CD14-positive monocyte (primary cell): ENCODE data around the gene INTS2. TPM values are rescaled to one million over a fixed set of nuclear protein-coding genes. Genes with fewer than 3 reads are reported as not detected.

Experiments
- DNase-seq, 3 donors: peaks; one replicate each; pipeline ENCODE4 v3.0.0-alpha.2; 2011 to 2022
- H2AFZ ChIP-seq: 2 replicates; pipeline ENCODE4 v1.6.0; 2012; ENCODE audit warnings: mild to moderate bottlenecking, low read depth, low read length, inconsistent platforms; ENCODE audit not compliant: insufficient read depth, poor library complexity, severe bottlenecking
- H3K27ac ChIP-seq, 2 donors: 1 replicate in 1 of 2; 2 replicates in 1 of 2; pipeline ENCODE4 v1.5.1; 2012 to 2013; ENCODE audit warnings: low read length in 2 of 2, control low read depth in 1 of 2, inconsistent platforms in 1 of 2, low read depth in 1 of 2, mild to moderate bottlenecking in 1 of 2
- H3K27me3 ChIP-seq, 2 donors: one replicate each; pipeline versions ENCODE4 v1.6.0 to v1.6.1; 2011 to 2013; ENCODE audit warnings: low read length in 2 of 2; ENCODE audit not compliant: control insufficient read depth in 2 of 2, insufficient read depth in 2 of 2
- H3K36me3 ChIP-seq, 2 donors: replicated peaks in 1 of 2; 1 replicate in 1 of 2; 2 replicates in 1 of 2; pipeline versions ENCODE4 v1.5.1 to v1.6.1; 2012 to 2013; ENCODE audit warnings: low read length in 2 of 2, control low read depth in 1 of 2, inconsistent platforms in 1 of 2, mild to moderate bottlenecking in 1 of 2; ENCODE audit not compliant: insufficient read depth in 2 of 2, control insufficient read depth in 1 of 2
- H3K4me1 ChIP-seq, 2 donors: 1 replicate in 1 of 2; 2 replicates in 1 of 2; pipeline versions ENCODE4 v1.5.1 to v1.6.1; 2012 to 2013; ENCODE audit warnings: low read length in 2 of 2, control low read depth in 1 of 2, inconsistent platforms in 1 of 2, mild to moderate bottlenecking in 1 of 2, moderate library complexity in 1 of 2; ENCODE audit not compliant: insufficient read depth in 2 of 2, control insufficient read depth in 1 of 2
- H3K4me2 ChIP-seq: replicated peaks from 2 replicates; pipeline ENCODE3; 2012; ENCODE audit warnings: low read length, moderate library complexity, mild to moderate bottlenecking; ENCODE audit not compliant: poor library complexity, severe bottlenecking; ENCODE audit errors: extremely low read depth
- H3K4me3 ChIP-seq, 3 experiments: fragments of 200-600 bp in 1 of 3; sonication (generic) in 1 of 3; replicated peaks in 1 of 3; 1 replicate in 2 of 3; 2 replicates in 1 of 3; pipeline ENCODE4 v1.5.1; 2011 to 2013; ENCODE audit warnings: low read length in 3 of 3, mild to moderate bottlenecking in 3 of 3, control low read depth in 2 of 3, low read depth in 2 of 3, inconsistent platforms in 1 of 3, moderate library complexity in 1 of 3
- H3K79me2 ChIP-seq: 2 replicates; pipeline ENCODE4 v1.6.0; 2012; ENCODE audit warnings: mild to moderate bottlenecking, control low read depth, inconsistent platforms, low read length, moderate library complexity; ENCODE audit not compliant: insufficient read depth
- H3K9ac ChIP-seq: 2 replicates; pipeline ENCODE4 v1.6.0; 2017; ENCODE audit warnings: low read length, mild to moderate bottlenecking; ENCODE audit not compliant: insufficient read depth, poor library complexity, severe bottlenecking
- H3K9me3 ChIP-seq, 2 donors: replicated peaks in 1 of 2; 1 replicate in 1 of 2; 2 replicates in 1 of 2; pipeline versions ENCODE4 v1.5.1 to v1.6.1; 2012 to 2013; ENCODE audit warnings: low read length in 2 of 2, control low read depth in 1 of 2; ENCODE audit not compliant: control insufficient read depth in 1 of 2, insufficient read depth in 1 of 2
- H4K20me1 ChIP-seq: 2 replicates; pipeline ENCODE4 v1.6.0; 2012; ENCODE audit warnings: mild to moderate bottlenecking, low read length, control low read depth, moderate library complexity; ENCODE audit not compliant: insufficient read depth
- H3K27ac Mint-ChIP-seq, 7 donors: one replicate each; pipeline ENCODE4 v1.8.0; 2020; ENCODE audit warnings: mild to moderate bottlenecking in 7 of 7, mixed read lengths in 7 of 7, moderate library complexity in 6 of 7, inconsistent platforms in 2 of 7
- H3K27me3 Mint-ChIP-seq, 3 donors: one replicate each; pipeline ENCODE4 v1.8.0; 2021 to 2022; ENCODE audit warnings: low read depth in 3 of 3, mild to moderate bottlenecking in 3 of 3, mixed read lengths in 3 of 3, moderate library complexity in 3 of 3, inconsistent platforms in 1 of 3
- H3K36me3 Mint-ChIP-seq, 2 donors: one replicate each; pipeline ENCODE4 v1.8.0; 2020; ENCODE audit warnings: mixed read lengths in 2 of 2, inconsistent platforms in 1 of 2, mild to moderate bottlenecking in 1 of 2
- H3K4me1 Mint-ChIP-seq: one replicate; pipeline ENCODE4 v1.8.0; 2020; ENCODE audit warnings: mild to moderate bottlenecking, mixed read lengths
- H3K4me3 Mint-ChIP-seq, 2 donors: one replicate each; pipeline ENCODE4 v1.8.0; 2020; ENCODE audit warnings: mild to moderate bottlenecking in 2 of 2, mixed read lengths in 2 of 2, moderate library complexity in 1 of 2
- H3K9me3 Mint-ChIP-seq, 7 donors: one replicate each; pipeline ENCODE4 v1.8.0; 2020 to 2022; ENCODE audit warnings: mixed read lengths in 7 of 7, mild to moderate bottlenecking in 6 of 7, moderate library complexity in 6 of 7, inconsistent platforms in 2 of 7
- CTCF ChIP-seq: fragments of 200-600 bp; IDR thresholded peaks from one replicate; pipeline ENCODE4 v1.8.0; 2022; ENCODE audit warnings: antibody characterized with exemption, mild to moderate bottlenecking
- whole genome bisulfite sequencing: methylation state at CpG from one replicate; pipeline ENCODE4 v1.1.5; 2013; ENCODE audit warnings: missing lambda C conversion rate; ENCODE audit not compliant: insufficient coverage; 5-methylcytosine and 5-hydroxymethylcytosine counted together
- intact Hi-C, 2 donors: fragments of 100-400 bp; cut with micrococcal nuclease; formaldehyde crosslinking; loops; one replicate each; pipeline versions ENCODE4 v1.15.0 to v1.15.1; 2023
- polyA plus RNA-seq, 3 donors: library from polyadenylated mRNA; depleted of rRNA in 1 of 3; unstranded in 2 of 3; stranded (reverse) in 1 of 3; fragments of 300-500 nt in 2 of 3; fragments of >200 nt in 1 of 3; fragmentation: Illumina TruSeq in 2 of 3; gene quantifications; 1 replicate in 2 of 3; 2 replicates in 1 of 3; pipeline ENCODE4 v1.2.3, GENCODE V29; 2012 to 2021

INTS2 gene
- polyA plus RNA-seq, 3 donors: 2.2 to 2.9 (median 2.6) TPM

GRCh38 chr17:61849674-61850073, 78.1 kb downstream of the INTS2 start:
- Histone ChIP-seq H3K4me1 (no peaks in the 10 kb centered on the region), H3K79me2 (no peaks in the 10 kb centered on the region), H4K20me1 (no peaks in the 10 kb centered on the region), H2AFZ (no peak overlapping the region), H3K9me3 (no peaks in the 10 kb centered on the region), H3K27me3 (no peaks in the 10 kb centered on the region), H3K4me2 (no peak overlapping the region), H3K4me3 (no peak overlapping the region), H3K36me3 (peaks cover 3 to 11% of the 10 kb centered on the region in 2 donors), H3K9ac (no peak overlapping the region), H3K27ac (no peak overlapping the region)
- Mint-ChIP-seq H3K4me3 (no peak overlapping the region), H3K27ac (peak overlapping the region in 3 of 7 donors; percentile 26 to 72 (median 62)), H3K4me1 (peaks cover 2% of the 10 kb centered on the region), H3K36me3 (peaks cover 23 to 60% of the 10 kb centered on the region in 2 donors), H3K27me3 (no peaks in the 10 kb centered on the region), H3K9me3 (peaks cover 0 to 2% (median 0%) of the 10 kb centered on the region in 7 donors)
- intact Hi-C loops: no loop called here
- no peak for DNase-seq
- TF ChIP-seq CTCF: no peak

DNA sequence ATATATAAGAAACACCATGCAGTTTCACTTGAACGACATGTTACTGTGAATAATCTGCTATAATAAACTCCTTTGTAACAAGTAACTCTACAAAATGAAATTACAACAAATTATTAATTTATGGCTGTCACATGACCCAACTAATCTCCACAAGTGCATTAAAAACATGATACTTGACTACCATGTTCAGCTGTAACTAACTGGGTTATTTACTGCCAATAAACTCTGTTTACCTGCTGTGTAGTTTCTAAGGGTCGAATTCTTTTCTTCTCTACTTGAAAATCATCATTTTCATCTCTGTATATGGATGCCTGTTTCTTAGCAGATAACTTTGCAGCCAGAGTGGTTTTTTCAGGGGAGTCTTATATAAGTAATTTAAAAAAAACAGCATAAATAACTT, 78.9 kb downstream of the INTS2 start:
- Mint-ChIP-seq H3K4me1 (peaks cover under 1% of the 10 kb centered on the region), H3K36me3 (peaks cover 23 to 53% of the 10 kb centered on the region in 2 donors), H3K27me3 (no peaks in the 10 kb centered on the region), H3K4me3 (no peak overlapping the region), H3K9me3 (peaks cover 0 to 2% (median 0%) of the 10 kb centered on the region in 7 donors), H3K27ac (no peak overlapping the region)
- H3K4me1 ChIP-seq: no peaks in the 10 kb centered on the region
- no peak for DNase-seq
- peaks cover 3 to 16% of the 10 kb centered on the region in 2 donors for H3K36me3 ChIP-seq
- no peak overlapping the region for H3K4me2 ChIP-seq
- no peak overlapping the region for H3K9ac ChIP-seq
- no peaks in the 10 kb centered on the region for H4K20me1 ChIP-seq
- H3K79me2 ChIP-seq: no peaks in the 10 kb centered on the region
- no peaks in the 10 kb centered on the region for H3K27me3 ChIP-seq
- no peak overlapping the region for H3K4me3 ChIP-seq
- WGBS: no CpG with 5 or more reads among the region's 2 CpGs
- peak overlapping the region; percentile 7 for H2AFZ ChIP-seq
- intact Hi-C loops: no loop called here
- H3K27ac ChIP-seq: no peak overlapping the region
- TF ChIP-seq CTCF: no peak
- no peaks in the 10 kb centered on the region for H3K9me3 ChIP-seq
